ENCODE data around the gene AFF1.
"Not testable (repeated sequence)": the region's sequence is repeated elsewhere in the genome, so short reads cannot be mapped to it uniquely, and the experiment has no call there.

The AFF1 gene

DNA sequence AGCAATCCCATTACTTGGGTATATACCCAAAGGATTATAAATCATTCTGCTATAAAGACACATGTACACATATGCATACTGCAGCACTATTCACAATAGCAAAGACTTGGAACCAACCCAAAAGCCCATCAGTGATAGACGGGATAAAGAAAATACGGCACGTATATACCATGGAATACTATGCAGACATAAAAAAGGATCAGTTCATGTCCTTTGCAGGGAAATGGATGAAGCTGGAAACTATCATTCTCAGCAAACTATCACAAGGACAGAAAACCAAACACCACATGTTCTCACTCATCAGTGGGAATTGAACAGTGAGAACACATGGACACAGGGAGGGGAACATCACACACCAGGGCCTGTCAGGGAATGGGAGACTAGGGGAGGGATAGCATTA, 54.8 kb downstream of the AFF1 start:
- DNase-seq, result not testable (repeated sequence)

DNA sequence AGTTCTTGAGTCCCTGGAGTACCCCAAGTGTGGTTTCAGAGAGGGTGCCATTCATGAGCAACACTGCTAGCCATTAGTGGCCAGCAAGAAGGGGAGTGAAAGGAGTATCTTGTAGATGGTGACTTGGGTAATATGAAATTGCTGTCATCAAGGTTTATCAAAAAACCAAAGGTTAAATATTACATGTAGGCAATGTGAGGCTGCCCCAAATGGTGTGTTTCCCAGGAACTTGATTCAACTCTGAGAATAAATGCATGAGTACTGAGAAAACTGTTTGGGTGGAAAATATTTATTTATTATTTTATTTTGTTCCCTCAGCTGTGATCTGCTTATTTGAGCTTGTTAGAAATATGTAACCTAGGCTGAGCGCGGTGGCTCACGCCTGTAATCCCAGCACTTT, 55.7 kb downstream of the AFF1 start:
- DNase-seq, result no peak

DNA sequence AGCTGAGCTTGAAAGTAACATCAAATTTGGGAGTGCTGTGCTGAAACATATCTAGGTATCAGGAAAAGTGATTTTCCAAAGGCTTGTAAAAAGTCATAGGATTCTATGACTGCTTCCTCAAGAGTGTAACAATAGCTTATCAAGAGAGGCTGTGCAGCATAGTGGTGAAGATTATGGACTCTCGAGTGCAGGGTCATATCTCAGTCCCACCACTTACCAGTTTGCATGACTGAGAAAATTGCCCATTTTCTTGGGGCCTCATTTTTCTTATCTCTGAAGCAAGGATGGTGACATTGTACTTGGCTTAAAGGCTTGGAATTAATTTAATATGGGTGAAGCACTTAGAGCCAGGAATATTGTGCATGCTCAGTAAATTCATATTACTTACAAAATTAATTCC, 57.2 kb downstream of the AFF1 start:
- no peak for DNase-seq

DNA sequence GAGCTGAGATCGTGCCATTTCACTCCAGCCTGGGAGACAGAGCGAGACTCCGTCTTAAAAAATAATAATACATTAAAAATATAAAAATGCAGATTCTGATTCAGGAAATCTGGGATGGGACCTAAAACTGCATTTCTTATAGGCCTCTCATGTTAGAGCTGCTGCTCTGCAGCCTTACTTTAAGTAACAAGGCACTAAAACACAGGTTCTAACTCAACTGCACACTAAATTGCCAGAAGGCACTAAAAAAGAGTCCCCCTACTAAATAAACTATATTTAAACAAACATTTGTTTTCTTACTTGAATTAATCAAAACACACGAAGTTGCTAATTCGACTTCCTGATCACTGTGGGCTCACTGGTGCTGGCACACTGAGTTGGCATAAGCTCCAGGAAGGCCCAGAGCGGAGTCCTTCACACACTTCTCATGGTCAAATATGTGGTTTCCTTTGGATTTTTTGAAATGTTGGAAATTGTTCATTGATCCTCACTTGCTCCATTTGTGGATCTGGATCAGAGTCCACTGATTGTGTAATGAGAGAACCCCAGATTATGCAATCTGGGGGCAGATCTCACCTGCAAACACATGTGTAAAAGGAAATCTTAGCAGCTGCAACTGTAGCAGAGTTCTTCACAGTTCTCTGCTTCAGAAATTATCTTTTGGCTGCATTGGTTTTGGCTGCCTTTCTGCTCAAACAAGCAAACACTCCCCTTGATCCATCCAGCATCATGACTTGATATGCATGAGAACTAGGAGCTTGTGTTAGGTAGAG, 59.3 kb downstream of the AFF1 start:
- no peak for DNase-seq

DNA sequence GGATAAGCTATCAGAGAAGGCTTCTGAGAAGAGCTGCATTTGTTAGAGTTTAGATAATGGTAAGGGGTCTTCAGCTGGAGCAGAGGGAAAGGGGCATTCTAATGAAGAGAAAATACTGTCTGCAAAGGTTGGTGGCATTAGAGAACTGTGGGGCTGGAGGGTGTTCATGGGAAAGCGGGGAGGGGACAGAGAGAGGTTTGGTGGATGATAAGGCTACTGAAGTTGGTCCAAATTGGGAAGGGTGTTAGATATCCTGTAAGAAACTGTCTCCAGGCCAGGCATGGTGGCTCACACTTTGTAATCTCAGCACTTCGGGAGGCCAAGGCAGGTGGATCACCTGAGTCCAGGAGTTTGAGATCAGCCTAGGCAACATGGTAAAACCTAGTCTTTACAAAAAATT, 59.9 kb downstream of the AFF1 start:
- DNase-seq, result no peak

DNA sequence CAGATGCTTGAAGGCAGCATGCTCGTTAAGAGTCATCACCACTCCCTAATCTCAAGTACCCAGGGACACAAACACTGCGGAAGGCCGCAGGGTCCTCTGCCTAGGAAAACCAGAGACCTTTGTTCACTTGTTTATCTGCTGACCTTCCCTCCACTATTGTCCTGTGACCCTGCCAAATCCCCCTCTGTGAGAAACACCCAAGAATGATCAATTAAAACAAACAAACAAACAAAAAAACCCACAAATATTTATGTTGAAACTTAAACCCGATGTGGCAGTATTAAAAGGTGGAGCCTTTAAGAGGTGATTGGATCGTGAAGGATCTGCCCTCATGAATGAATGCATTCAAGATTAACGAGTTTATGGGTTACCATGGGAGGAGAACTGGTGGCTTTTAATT, 61.7 kb downstream of the AFF1 start:
- DNase-seq, result not testable (repeated sequence)

DNA sequence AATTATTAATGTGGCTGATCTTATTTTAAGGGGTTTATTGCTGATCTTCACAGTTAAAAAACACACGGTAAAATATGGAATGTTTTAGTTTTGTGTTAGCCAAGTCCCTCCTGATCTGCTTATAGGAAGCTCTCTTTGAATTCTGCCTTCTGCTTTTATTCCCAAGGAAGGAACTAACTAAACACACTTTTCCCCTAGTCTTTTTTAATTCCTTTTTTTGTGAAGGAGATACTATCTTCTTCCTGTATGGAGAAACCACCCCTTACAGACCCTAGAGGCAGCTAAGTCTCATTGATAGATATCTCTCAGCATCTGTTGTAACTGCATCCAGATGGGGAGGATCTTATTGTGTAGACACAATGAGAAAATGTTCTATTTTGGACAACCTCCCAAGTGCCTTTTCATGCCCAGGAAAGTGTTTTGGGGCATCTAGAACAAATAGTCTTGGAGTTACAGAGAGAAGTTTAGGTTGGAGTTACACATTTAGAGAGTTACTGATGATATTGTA, 64.4 kb downstream of the AFF1 start:
- DNase-seq, result no peak

DNA sequence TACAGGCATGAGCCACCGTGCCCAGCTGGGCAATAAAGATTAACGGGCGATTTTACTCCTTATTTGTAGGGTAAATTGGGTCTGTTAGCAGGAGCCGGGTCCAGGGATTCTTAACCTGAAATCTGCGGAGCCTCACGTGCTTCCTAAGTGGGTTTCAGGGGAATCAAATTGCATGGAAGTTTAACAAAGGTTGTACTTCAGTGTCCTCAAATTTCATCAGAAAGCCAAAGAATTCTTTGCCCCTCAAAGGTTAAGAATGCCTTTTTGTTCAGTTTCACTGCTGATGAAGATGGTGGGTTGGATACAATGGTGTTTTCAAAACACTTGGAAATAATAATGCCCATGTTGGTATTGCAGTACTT, 67.9 kb downstream of the AFF1 start:
- DNase-seq, result no peak

DNA sequence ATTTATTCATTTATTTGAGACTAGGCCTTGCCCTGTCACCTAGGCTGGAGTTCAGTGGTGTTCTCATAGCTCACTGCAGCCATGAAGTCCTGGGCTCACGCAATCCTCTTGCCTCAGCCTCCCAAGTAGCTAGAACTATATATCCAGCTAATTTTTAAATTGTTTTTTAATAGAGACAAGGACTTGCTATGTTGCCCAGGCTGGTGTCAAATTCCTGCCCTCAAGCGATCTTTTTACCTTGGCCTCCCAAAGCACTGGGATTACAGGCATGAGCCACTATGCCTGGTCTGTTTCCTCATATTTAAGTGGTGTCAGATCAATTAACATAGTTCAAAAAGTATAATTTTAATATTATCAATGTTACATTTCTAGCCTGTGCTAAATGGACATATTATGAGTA, 68.5 kb downstream of the AFF1 start:
- no peak for DNase-seq

DNA sequence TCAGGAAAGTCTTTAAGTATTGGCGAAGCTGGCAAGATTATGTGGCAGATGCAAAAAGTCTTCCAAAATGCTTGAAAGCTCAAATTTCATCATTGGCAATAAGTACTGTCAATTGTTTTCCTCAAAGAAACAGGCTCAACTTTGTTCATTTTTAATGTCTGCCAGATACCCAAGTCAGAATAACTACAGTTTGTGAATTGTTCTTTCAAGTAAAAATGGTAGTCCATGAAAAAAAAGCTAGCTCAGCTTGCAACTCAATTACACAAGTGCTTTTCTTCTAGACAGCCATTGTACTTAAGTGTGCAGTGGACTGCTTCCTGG, 70.5 kb downstream of the AFF1 start:
- no peak for DNase-seq

DNA sequence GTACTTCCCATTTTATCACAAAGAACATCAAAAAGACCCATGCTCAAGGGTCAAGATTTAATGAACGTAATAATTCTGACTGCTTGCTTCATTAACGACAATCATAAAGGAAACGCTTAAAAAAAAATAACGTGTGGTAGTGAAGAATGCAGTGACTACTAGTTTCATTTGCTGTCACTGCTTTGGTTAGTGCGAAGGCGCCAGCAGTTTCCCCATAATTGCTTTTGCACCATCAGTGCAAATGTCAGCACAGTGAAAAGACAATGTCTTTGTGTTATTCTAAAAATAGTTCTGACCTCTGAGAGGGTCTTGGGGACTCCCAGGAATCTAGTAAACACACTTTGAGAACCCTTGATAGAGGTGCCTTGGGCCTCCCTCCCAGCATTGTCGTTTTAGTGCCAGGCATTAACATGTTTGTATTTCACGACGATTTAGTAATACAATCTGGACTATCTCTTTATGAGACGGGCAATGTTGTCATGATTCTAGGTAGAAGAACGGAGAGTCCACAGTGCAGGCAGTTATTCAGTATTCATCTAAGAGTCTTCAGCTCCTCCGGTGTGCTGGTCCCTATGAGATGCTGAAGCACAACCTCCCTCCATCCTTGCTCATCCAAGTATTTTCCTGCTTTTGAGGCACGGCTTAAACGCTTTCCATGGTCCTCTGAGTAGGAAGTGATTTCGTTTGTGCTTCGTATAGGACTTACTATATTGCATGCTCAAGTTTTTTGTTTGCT, 71.0 kb downstream of the AFF1 start:
- no peak for DNase-seq

DNA sequence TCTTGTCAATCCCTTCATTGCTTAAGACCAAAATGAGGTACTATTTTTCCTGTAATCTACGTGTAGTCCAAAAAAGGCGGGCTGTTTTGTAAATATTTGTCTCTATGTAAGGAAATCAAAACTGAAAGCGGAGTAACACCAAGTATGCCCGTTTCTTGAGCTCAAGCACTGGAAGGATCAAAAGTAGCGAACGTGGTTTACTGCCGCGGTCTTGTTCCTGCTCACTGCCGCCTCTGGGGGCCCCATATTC, 71.5 kb downstream of the AFF1 start:
- no peak for DNase-seq

DNA sequence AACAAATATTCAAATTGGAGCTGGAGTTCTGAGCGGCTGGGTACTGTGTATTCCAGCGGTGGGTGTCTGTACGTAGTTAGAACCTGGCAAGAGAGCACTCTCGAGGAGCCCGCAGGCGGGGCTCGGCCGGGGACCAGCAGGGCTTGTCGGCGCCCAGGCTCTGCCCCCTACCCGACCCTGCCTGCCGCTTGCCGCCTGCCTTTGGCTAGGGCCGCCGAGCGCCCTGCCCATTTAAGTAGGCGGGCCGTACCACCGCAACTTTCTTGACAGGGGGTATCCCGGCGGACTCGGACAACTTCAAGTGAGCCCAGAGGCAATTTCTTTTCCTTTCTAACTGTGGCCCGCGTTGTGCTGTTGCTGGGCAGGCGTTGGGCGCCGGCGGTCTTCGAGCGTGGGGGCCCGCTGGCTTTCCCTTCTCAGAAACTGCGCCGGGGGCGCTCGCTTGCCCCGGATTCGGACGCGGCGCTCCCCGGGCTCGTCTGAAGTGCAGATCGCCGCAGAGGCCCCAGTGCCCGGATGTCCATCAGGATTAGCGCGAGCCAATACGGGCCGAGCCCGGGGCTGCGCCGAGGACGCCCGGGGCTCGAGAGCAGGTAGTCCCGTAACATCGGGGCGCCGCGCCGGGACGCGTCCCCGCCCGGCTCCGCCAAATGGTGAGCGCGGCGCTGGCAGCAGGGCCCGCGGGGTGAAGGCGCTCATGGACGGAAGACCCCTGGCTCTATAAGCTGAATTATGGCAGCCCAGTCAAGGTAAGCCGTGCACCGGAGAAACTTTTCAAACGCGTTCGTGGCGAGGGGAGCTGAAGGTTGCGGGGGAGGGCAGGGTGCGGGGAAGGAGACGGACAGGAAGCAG, 72.1 kb downstream of the AFF1 start:
- peak; percentile 87 to 90 for DNase-seq

DNA sequence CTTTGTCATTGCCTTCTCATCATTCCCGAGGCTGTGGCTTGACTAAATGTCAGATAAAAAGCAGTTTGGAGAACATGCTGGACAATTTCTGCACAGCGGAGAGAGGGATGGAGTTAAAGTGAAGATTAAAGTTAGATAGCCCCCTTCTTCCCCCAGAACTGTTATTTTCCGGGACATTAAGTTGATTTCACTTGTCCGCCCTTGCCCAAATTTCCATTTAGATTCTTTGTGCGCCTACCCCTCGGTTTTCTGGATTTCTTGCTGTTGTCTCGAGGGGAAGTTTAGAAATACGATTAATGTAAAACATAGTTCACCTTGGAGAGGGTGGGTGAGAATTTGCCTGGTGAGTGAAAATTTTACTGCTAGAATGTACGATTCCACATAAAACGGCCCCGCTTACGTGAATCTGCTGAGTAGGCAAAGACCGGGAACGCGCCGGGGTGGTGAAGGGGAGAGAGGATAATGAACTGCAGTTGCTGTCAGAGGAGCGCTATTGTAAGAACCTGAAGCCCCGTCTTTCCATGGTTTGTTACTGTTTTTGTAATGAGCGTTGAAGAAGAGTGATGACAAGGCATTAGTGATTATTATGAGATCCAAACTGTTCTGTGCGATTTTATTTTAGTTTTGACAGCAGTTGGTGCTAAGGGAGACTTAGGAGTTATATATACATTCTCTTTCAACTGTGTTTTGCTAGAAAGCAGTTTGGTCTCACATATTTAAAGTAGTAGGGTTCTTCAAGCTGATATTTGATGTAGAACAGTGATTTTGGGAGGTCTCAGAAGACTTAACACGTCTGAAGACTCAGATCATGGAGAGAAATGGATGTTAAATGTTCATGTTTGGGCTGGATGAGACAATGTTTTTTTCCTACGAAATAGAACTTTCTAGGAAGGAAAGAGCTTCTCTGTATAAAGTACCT, 73.0 kb downstream of the AFF1 start:
- DNase-seq, result peak; percentile 37 to 38

DNA sequence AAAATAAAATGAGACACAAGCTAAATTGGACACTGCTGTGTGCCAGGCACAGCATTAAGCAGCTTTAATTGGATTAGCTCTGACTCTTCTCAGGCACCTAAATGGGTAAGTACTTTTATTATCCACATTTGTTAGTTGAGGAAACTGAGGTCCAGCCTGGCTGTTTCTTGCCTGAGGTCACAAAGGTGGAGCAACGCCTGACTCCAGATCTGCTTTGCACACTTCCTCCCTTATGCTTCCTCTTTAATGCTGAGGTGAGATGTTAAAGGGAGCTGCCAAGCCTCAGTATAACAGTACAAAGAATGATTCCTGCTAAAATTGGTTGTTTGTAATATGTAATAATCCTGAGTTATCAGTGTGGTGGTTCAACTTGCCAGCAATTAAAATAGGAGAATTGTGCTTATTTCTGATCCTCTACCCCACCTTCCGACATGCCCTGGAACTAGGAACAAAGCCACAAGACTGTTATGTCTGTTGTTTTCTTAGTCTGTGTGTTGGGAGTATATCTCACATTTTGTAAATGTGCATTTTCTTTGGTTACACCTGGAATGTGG, 74.4 kb downstream of the AFF1 start:
- no peak for DNase-seq

DNA sequence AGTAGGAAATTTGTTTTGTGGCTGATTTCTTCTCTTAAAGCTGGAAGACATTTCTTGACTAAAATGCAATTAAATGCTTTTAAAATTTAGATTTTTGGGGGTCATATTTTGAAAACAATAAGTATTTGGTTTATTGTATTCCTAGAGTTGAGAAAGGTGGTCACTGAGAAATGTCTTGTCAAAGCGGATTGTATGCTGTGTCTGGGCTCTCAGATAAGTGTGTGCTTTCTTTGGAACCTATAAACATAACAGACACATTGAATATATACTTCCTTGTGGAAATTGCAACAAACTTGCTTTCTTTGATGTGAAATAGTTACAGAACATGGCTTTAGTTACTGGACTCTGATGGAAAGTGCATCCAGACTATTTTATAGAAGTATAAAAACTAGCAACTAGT, 75.4 kb downstream of the AFF1 start:
- no peak for DNase-seq

DNA sequence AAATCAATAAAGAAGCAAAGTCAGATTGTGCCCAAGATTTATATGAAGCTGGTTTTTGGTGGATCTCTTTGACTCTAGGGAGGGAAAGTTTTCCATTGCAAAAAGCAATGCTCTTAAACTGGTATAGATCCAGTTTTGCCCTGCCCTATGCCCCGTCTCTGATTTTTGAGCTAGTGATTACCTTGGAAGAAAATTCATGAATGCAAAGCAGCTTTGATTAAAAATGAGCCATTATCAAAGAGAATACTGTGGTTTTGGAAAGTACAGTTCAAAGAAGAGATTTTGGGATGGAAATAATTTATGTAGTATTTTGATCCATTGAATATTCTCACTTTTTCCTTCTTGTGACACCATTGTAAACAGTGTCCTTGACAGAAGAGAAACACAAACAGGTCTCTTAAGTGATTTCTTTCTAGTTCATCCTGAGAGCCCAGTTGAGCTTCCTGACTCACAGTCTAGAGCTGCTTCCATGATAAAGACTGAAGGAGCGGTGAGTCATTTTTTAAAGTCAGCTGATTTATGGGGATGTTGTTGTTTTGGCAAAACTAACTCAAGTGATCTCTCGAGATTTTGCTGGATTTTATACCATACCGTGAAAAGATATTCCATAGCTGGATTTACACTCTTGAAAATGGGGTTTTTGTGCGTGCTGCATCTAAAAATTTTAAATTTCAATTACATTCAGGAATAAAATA, 76.7 kb downstream of the AFF1 start:
- DNase-seq, result no peak

DNA sequence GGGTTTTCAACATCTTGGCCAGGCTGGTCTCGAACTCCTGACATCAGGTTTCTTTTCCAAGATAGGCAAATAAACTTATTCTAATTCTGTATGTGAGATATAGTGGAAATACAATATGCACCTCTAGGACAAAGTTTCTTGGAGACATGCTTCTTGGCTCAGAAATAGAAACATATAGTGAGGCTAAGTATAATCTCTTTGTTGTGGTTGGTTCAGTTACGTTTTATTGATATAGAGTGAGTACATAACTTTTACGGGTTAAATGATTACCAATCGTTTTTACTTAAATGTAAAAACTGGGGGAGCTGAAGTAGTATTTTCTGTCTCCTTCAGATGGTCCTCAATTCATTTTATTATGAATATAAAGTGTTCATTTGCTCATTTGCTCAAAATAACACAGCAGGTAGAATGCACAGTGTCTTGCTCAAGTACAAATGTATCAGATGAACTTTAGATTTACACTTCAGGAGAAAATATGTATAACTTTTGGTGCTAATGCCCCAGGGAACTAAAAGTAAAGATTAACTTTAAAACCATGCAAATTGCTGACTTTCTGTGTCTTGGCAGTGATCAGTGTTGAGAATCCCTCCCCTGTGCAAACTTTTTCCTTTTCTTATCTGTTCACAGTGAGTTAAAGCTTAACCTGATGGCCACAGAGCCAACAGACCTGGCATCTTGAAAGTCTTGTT, 77.6 kb downstream of the AFF1 start:
- DNase-seq, result no peak

DNA sequence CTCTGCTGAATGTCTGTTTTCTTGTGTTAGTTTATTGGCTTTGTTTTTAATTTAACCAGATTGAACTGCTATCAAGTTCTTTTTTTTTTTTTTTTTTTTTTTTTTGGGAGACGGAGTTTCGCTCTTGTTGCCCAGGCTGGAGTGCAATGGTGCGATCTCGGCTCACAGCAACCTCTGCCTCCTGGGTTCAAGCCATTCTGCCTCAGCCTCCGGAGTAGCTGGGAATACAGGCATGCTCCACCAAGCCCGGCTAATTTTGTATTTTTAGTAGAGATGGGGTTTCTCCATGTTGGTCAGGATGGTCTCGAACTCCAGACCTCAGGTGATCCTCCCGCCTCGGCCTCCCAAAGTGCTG, 78.1 kb downstream of the AFF1 start:
- not testable (repeated sequence) for DNase-seq

DNA sequence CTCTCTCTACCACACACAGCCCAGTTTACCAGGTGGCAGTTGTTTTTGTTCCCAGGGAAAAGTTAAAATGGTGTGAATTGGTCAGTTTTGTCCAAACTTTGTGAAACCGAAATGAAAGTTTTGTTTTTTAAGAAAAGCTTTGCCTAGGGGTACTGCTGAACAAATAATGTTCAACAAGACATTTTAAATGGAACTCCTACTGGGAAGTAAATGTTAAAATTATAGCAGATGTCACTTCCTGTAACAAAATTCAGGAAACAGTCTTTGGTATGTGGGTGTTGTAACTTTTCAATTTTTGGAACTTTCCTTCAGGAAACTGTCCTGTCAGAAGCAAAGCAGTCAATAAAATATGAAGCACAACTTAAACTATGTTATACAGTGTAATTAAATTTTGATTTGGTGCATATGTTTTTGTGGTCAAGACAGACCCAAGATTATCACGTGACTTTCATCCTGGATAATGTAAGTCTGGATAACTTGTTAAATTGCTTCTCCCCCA, 79.5 kb downstream of the AFF1 start:
- DNase-seq, result no peak

DNA sequence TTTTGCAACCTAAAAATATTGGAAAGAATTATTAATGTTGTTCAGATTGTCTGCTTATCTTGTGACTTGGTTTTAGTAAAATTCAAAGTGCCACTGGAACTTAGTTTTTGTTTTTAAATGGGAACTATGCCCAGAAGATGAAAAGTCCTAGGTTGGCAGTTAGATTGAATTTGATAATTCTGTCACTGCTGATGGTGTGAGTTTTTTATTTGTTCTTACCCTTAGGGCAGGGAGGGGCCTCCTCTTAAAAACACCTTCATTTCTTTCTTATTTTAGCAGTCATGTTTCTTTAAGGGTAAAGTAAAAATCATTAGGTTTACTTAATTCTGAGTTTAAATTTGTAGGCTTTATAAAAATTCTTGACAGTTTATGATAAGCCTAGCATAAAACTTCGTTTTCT, 80.6 kb downstream of the AFF1 start:
- no peak for DNase-seq
